Activated CD4-positive, alpha-beta T cell treated with anti-CD3 and anti-CD28 coated beads, Interleukin-2, amount 50 U/mL, for 16 hours (primary cell): ENCODE measurements around the gene PCBD1.
"Not testable (repeated sequence)": the region's sequence is repeated elsewhere in the genome, so short reads cannot be mapped to it uniquely, and the experiment has no call there.

Experiments
- DNase-seq: peaks from one replicate; pipeline ENCODE4 v3.0.0-alpha.2; 2020

PCBD1 gene

DNA sequence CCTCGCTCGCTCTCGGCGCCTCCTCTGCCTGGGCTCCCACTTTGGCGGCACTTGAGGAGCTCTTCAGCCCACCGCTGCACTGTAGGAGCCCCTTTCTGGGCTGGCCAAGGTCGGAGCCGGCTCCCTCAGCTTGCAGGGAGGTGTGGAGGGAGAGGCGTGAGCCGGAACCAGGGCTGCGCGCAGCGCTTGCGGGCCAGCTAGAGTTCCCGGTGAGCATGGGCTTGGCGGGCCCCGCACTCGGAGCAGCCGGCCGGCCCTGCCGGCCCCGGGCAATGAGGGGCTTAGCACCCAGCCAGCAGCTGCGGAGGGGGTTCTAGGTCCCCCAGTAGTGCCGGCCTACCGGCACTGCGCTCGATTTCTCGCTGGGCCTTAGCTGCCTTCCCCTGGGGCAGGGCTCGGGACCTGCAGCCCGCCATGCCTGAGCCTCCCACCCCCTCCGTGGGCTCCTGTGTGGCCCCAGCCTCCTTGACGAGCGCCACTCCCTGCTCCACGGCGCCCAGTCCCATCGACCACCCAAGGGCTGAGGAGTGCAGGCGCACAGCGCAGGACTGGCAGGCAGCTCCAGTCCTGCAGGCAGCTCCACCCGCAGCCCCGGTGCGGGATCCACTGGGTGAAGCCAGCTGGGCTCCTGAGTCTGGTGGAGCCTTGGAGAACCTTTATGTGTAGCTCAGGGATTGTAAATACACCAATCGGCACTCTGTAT lies 26.7 kb downstream of the PCBD1 start:
- not testable (repeated sequence) for DNase-seq

DNA sequence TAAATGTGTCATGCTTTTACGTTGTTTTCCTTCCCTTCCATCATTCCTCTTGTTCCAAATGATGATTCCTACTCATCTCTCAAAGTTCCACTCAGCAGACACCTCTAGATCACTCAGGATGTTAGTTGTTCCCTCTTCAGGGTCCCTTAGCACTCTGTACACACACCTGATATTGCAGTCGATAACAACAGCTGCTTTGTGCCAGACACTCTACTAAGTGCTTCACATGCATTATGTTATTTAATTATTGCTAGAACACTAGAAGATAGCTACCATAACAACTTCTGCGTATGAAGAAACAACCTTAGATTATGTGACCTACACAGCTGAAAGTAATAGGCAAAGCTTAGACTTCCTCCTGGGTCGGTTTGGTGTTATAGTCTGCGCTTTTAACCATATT lies 29.6 kb downstream of the PCBD1 start:
- no peak for DNase-seq

DNA sequence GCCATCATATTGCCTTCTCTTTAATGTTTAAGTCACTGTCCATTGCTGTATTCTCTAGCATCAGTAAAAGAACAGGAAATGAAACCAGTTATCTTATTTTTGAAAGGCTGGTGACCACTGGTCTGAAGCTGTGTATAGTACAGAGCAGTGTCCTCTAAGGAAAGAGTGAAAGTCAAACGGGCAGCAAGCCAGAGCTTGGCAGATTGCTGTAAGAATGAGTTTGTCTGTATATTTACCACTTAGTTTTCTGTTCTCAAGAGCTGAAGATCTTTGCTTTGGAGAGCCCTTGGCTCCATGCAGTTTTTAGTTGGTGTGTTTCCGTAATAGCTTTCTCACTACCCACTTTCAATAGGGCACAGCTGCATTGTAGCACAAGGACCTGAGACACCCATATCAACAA lies 31.9 kb downstream of the PCBD1 start:
- DNase-seq: no peak

DNA sequence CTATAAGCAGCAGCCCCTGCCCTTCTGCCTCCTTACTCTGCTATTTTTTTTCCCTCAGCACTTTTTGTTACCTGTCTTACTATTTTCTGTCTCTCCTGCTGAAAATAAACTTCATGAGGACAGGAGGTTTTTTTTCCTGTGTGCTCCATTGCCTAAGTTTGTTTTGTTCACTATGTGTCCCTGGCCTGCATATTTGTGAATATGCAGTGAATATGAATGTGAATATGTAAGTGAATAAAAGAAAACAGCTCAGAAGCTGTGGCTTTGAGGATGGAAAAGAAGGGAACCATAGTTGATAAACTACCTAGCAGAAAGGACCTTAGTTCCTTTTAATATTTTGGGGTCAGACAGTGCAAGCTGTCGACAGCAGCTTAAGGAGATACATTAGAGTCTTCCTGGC lies 34.9 kb downstream of the PCBD1 start:
- DNase-seq: no peak

DNA sequence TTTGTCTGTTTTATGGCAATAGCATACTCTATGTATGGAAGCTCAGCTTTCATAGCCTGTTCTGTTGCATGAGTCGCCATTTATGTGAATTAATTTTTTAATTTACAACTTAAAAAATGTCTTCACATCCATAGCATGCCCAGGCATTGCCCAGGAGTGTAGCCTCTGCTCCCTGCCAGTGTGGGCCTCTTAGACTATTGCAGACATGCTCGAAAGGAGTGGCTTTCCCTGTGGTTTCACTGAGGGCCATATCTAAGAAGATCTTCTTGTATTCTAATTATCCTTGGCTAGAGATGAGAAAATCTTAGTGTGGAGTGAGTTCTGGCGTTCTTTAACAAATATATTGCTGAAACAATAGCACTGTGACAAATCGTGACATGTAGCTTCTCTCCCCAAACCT lies 35.3 kb downstream of the PCBD1 start:
- DNase-seq: no peak

DNA sequence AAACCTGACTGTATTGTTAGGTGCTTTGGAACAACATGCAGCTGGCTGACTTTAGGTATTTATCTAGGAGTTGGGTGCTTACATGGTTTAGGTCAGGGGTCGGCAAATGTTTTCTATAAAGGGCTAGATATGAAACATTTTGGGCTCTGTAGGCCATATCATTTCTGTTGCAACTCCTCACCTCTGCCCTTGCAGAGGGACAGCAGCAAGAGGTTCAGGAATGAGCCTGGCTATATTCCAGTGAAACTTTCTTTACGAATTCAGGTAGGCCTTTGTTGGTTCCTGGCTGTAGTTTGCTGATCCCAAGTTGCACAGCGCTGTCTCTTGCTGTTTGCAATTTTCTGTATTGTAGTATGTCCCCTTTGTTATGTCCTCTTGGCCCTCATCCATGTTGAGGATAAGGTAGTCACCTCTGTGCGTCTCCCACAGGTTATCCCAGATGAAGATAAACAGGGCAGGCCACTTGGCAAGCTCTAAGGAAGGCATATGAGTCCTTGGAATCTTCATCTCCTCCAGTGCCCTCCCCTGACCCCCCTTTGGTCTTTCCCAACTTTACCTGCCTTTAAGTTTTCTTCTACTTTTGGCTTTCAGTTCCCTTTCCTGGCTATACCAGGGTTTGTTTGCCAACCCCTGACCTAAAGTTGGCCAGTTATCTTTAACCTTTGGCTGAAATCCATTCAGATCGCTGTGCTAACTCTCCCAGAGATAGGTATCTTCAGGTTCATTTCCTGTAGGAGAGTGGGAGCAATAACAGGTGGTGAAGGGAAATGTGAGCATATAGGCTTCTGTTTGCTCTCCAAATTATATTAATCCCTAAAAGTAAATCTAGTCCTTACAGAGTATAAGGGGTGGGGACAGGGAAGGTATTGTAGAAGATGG lies 36.5 kb downstream of the PCBD1 start:
- no peak for DNase-seq

DNA sequence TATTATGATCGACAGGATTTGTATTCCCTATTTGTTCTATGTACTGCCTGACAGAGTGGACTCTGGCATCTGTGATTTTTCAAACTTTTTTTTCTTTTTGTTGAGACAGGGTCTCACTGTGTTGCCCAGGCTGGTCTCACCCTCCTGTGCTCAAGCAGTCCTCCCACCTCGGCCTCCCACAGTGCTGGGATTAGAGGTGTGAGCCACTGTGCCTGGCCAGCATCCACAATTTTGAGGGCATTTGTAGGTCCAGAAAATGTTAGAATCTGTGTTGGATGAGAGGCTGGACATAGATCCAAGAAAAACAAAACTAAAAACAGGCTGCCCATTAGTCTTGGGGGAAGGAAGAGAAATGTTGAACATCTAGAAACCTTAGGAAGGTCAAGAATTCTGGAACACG lies 38.3 kb downstream of the PCBD1 start:
- no peak for DNase-seq

DNA sequence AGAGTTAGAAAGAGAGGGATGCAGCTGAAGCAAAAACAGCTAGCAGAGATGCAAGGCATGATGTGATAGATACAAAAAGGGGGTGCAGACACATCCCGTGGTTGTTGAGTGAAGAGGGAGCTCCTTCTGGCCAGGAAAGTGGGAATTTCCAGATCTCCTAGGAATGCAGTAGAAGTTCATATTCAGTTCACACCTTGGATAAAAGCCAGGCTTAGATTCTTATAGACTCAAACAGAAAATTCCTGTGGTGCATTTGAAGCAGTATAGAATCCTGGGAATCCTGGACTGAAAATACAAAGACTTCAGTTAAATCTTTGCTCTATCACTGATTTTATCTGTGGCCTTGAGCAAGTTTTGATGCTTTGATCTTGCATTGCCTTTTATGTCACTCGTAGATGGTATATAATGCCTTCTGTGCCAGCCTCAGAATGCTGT lies 38.8 kb downstream of the PCBD1 start:
- DNase-seq: no peak

DNA sequence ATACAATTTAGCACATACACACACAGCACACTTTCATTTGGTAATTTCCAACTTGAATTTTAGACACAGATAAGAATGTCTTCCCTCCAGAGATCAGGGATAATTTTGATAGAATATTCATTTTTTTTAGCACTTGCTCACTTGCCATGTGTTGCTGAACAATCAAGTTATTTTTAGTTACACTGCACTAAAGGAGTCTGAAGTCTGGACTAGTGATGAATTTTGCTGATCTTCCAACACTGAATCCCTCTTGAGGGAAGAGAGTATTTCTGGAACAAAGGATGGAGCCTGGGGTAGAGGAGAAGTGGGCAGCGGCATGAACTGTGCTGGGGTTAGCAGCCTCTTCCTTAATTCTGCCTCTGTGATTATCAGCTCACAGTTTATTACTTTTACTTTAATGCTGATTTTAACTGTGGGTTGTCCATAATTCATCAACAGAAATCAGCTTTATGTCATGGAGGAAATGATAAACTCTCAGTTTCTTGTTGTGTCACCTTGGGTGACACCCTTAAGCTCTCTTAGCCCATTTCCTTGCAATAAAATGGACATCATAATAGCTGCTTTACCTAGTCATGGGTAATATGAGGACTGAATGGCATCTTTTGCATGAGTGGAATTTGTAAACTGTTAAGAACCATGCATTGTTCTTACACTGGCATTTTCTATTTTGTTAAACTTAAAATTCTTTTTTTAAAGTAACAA lies 40.6 kb downstream of the PCBD1 start:
- peak; percentile 39 for DNase-seq

DNA sequence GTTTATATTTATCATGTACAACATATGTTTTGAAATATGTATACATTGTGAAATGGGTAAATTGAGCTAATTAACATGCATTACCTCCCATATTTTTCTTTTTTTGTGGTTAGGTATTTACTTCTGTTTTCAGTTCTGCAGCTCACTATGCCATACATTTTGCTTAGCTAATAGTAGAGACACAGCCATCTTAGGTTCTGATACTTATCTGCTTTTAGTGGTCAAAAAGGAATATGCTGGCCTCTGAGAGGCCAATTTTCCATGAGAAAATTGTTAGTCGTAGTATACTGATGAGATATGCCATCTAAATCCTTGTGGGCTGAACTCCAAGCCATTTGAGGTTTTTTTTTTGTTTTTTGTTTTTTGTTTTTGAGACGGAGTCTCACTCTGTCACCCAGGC lies 41.6 kb downstream of the PCBD1 start:
- DNase-seq: no peak

DNA sequence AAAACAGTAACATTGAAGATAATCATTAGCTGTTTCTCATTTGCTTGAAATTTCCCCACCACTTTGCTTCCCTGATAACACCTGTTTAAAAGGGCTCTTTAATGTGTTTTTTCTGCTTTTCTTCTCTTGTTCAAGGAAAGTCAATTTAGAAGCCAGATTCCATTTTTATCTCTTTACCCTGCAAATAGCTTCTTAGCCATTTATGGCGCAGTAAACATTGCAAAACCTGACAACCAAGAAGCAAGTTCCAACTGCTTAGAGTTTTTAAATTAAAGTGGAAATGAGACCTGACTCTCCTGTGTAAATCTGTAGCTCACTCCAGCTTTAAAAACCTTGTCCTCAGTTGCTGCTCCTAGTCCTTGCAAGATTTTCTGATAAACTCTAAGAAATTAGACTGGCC lies 42.5 kb downstream of the PCBD1 start:
- no peak for DNase-seq

DNA sequence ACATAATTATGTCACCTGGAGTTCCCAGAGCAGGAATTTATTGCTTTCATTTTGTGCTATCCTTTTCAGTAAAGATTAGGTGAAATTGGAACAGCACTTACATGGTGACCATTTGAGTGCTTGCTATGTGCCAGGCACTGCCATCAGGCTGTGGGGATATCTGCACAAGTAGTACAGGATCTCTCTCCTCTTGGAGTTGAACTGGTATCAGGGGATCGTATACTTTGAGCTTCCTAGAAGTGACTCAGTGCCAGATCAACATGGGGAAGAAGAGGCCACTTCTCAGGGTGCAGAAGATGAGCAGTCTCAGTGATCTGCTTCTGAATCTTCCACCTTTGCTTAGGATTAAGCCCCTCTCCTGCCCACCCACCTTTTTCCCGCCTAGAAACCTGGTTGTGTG lies 43.1 kb downstream of the PCBD1 start:
- no peak for DNase-seq

DNA sequence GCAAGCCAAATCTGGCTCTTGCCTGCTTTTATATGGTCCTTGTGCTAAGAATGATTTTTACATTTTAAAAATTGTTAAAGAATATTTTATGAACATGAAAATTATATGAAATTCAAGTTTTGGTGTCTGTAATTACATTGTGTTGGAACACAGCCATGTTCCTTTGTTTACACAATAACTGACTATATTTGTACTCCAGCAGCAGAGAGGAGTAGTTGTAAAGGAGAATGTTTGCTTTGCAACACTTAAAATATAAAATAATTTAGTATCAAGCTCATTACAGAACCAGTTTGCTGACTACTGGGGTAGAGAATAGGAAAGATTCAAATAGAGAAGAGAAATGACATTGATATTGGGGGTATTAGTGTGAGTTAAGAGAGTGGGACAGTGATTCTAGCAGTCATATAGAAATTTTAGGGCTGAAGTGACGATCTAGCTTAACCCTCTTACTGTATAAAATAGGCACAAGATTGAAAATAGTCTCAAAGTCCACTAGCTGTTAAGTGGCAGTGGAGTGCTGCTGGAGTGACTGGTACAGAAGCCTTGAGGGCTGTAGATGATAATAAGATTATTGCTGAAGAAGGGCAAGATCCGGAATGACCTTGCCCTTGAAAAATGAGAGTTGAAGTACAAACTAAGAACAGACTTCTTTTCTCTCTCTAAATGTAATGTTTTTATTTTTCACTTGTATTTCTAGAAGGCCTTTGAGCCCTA lies 44.4 kb downstream of the PCBD1 start:
- no peak for DNase-seq

DNA sequence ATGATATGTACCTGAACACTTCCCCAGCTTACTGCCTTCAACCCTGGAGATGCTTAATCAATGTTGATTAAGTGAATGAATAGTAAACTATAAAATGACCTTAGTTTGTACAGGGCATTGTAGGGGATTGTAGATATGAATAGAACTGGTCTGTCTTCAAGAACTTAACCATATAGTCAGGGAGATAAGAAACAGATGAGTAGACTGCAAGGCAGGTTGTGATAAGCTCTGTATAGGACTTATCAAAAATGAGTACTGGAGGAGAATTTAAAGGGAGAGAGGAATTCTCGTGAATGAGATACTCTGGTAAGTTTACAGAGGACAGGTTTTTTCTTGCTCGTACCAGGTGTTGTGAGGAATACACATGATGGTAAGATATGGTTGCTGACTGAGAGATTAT lies 45.0 kb downstream of the PCBD1 start:
- no peak for DNase-seq

DNA sequence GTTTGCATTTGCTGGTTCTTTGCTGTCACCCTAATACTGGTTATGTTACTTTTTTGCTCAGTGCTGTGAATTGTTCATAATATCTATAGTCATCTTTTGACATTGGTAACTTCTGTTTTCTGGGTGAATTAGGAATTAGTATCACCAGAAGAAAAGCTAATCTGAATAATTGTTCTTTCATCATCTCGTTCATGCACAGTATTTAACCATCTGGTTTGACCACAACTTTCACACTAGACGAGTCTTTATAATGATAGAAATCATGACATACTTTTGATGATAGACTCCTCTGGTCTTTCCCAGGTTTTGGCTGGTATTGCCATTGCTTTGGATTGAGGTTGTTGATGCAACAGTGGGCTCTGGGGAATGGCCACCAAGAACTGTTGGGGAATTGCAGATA lies 47.5 kb downstream of the PCBD1 start:
- DNase-seq: no peak

DNA sequence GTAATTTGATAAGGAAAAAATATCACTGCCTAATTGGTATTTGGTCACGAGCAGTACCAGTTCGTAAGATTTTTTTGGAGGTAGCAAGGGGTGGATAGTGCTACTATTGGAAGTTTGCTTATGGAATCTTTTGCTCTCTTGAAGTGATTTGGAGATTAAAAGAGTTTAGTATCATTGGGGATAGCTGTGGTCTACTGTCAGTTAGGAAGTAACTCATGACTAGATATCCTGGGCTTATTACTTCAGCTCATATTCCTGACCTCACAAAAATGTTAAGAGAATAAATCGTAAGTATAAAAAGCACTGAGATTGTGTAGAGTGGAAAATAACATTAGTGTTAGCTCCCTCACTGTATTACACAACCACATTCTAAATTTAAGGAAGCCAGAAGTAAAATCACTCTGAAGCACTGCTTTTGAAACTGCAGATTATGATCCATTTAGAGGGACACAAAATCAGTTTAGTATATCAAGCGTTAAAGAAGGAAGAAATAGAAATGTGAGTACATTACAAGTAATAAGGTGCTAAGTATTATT lies 50.0 kb downstream of the PCBD1 start:
- DNase-seq: no peak

DNA sequence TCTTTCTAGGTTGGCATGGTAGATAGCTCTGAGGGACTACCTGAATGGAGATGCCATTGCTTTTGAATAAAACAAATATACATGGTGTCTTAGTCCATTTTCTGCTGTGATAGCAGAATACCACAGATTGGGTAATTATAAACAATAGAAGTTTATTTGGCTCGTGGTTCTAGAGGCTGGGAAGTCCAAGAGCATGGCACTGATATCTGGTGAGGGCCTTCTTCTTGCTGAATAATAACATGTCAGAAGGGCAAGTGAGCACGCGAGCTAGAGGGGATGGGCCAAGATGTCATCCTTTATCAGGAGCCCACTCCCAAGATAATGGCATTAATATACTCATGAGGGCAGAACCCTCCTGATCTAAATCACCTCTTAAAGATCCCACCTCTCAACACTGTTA lies 50.7 kb downstream of the PCBD1 start:
- DNase-seq: no peak

DNA sequence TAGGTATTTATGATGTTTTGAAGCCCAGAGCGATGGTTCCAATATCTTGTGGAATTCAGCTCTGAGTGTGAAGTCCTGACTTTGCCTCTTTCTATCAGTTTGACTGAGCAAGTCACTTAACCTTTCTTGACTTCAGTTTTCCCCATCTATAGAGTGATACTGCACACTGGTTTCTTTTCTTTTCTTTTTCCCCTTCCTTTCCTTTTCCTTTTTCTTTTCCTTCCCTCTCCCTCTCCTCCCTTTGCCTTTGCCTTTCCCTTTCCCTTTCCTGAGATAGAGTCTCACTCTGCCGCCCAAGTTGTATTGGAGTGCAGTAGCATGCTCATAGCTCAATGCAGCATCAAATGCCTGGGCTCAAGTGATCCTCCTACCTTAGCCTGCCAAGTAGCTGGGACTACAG lies 52.0 kb downstream of the PCBD1 start:
- DNase-seq: no peak

DNA sequence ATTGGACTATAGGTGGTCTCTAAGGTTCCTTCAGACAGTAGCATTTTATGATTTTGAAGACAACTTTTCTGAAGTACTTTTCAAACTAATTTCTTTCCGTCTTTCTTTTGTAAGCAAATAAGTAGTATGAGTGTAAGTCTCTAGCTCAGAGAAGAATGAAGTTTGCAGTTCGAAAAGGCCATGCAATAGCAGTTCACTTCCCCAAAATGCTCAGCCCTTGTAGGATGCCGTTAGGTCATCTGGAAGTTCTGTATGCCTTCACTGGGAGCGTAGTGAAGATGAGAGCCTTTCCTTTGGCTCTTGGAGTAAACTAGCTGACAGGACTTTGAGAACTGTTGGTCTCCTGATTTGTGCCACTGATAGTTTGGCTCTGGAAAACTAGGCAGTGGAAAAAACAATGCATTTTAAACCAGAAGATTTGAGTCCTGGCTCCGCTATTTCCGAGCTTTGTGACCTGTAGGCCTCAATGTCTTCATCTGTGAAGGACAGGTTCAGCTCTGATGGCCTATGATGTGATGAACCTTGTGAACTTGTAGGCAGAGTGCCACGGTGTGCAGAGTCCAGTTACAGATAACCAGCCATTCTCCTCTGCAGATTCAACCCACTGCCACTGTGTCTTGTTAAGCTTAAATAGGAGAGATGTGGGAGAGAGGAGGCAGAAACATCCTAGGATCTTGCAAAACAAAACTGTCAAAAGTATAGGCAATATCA lies 53.8 kb downstream of the PCBD1 start:
- DNase-seq: no peak

DNA sequence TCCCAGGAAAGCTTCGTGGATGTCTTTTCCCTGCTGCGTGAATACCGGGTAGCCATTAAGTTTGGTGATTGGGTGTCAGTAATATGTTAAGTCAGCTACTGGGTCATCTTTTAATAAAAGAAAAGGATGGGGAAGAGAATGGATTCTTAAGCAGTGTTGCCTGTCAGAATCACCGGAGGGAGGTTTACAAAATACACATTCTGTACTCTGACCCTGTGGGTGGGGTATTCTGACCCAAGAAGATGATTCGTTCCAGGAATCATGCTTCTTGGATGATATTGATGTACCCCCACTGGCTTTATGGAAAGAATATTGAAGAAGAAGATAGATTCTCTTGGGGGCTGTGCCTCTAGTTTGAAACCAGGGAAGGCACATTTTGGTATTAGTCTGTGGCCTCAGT lies 54.3 kb downstream of the PCBD1 start:
- DNase-seq: no peak

DNA sequence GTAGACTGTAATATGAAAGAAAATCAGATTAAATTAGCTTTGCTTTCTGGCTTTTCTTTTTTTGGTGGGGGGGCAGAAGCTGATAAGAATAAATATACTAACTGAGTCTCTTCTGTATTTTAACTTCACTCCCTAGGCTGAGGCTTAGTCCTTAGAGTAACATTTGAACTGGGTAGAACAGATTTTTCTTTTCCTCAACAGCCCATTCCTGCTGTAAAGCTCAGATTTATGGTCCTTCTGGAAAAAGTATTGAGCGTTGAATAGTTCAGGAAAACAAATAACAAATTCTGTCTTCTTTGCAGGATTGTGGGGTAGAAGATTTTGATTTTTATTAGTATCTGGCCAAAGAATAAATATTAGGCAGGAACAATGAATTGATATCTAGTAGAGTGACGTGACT lies 54.8 kb downstream of the PCBD1 start:
- no peak for DNase-seq
